T-cell (primary cell): ENCODE measurements around the gene SRR. TPM values are rescaled to one million over a fixed set of nuclear protein-coding genes. Genes with fewer than 3 reads are reported as not detected.

Source experiments
- ATAC-seq, 4 experiments: fragments of 200-7000 bp in 3 of 4; fragments of 150-1000 bp in 1 of 4; cut with Tn5 transposase; replicated peaks in 1 of 4; 1 replicate in 3 of 4; 2 replicates in 1 of 4; pipeline ENCODE4 v1.10.0; 2021; ENCODE audit warnings: moderate library complexity in 3 of 4, mild to moderate bottlenecking in 2 of 4, moderate number of reproducible peaks in 1 of 4
- CTCF ChIA-PET, 2 donors: fragments of 300-600 bp; sonication (Branson Sonifier 250); formaldehyde crosslinking; loops; one replicate each; lab custom pipeline; 2022; ENCODE audit warnings: antibody characterized with exemption in 2 of 2; lab: Charles Lee
- POLR2A ChIA-PET, 2 donors: fragments of 300-600 bp; sonication (Branson Sonifier 250); formaldehyde crosslinking; loops; one replicate each; lab custom pipeline; 2022; ENCODE audit warnings: antibody characterized with exemption in 2 of 2; lab: Charles Lee
- DNase-seq, 35 experiments: peaks; one replicate each; pipeline versions ENCODE4 v3.0.0 to v3.0.0-alpha.2; 2013 to 2023
- H3K27ac ChIP-seq: one replicate; pipeline ENCODE4 v1.5.1; 2013; ENCODE audit warnings: low read length
- H3K27me3 ChIP-seq, 2 experiments: replicated peaks in 1 of 2; 1 replicate in 1 of 2; 2 replicates in 1 of 2; pipeline versions ENCODE4 v1.6.1 to v1.7.0; 2013; ENCODE audit warnings: low read length in 1 of 2, mixed read lengths in 1 of 2; ENCODE audit not compliant: control insufficient read depth in 2 of 2, insufficient read depth in 2 of 2; ENCODE audit errors: extremely low read depth in 1 of 2
- H3K36me3 ChIP-seq, 2 donors: 1 replicate in 1 of 2; 2 replicates in 1 of 2; pipeline versions ENCODE4 v1.6.1 to v1.7.0; 2013; ENCODE audit warnings: low read length in 1 of 2; ENCODE audit not compliant: control insufficient read depth in 2 of 2, insufficient read depth in 1 of 2; ENCODE audit errors: extremely low read depth in 1 of 2
- H3K4me1 ChIP-seq, 2 experiments: 1 replicate in 1 of 2; 2 replicates in 1 of 2; pipeline versions ENCODE4 v1.6.1 to v1.7.0; 2013; ENCODE audit warnings: low read length in 2 of 2, mixed read lengths in 1 of 2; ENCODE audit not compliant: insufficient read depth in 2 of 2, control insufficient read depth in 1 of 2; ENCODE audit errors: extremely low read depth in 1 of 2
- H3K4me3 ChIP-seq, 2 donors: 1 replicate in 1 of 2; 2 replicates in 1 of 2; pipeline versions ENCODE4 v1.5.1 to v1.7.0; 2013; ENCODE audit warnings: mild to moderate bottlenecking in 2 of 2, low read length in 1 of 2, moderate library complexity in 1 of 2; ENCODE audit not compliant: control insufficient read depth in 1 of 2; ENCODE audit errors: extremely low read depth in 1 of 2
- H3K9me3 ChIP-seq: 2 replicates; pipeline ENCODE4 v1.7.0; 2013
- H3K27ac Mint-ChIP-seq, 2 donors: one replicate each; pipeline ENCODE4 v1.8.0; 2020 to 2021; ENCODE audit warnings: mild to moderate bottlenecking in 2 of 2, mixed read lengths in 2 of 2
- H3K27me3 Mint-ChIP-seq, 2 donors: one replicate each; pipeline ENCODE4 v1.8.0; 2021 to 2022; ENCODE audit warnings: mixed read lengths in 2 of 2
- H3K36me3 Mint-ChIP-seq: one replicate; pipeline ENCODE4 v1.8.0; 2021; ENCODE audit warnings: mixed read lengths
- H3K4me1 Mint-ChIP-seq, 3 donors: one replicate each; pipeline ENCODE4 v1.8.0; 2020 to 2022; ENCODE audit warnings: mixed read lengths in 3 of 3, mild to moderate bottlenecking in 1 of 3
- H3K4me3 Mint-ChIP-seq, 3 donors: one replicate each; pipeline ENCODE4 v1.8.0; 2020 to 2022; ENCODE audit warnings: mild to moderate bottlenecking in 3 of 3, mixed read lengths in 3 of 3, moderate library complexity in 3 of 3
- H3K9me3 Mint-ChIP-seq, 3 donors: one replicate each; pipeline ENCODE4 v1.8.0; 2020 to 2022; ENCODE audit warnings: mixed read lengths in 3 of 3
- WGBS: methylation state at CpG from one replicate; pipeline ENCODE4 v1.1.5; 2013; ENCODE audit warnings: missing lambda C conversion rate; ENCODE audit not compliant: insufficient coverage; 5-methylcytosine and 5-hydroxymethylcytosine counted together
- total RNA-seq, 35 experiments: library from RNA in 6 of 35; stranded (reverse) in 6 of 35; fragments of 120-200 nt in 1 of 35; gene quantifications; one replicate each; pipeline versions ENCODE4 v1.2.1 to v1.2.4 and lab custom pipeline; 2013 to 2026

The SRR gene
- total RNA-seq, 5 donors from 2014 or later (not counting 1 experiment from before 2014, with no cell fraction given) = 3.5 to 8.8 (median 5.2) TPM

- no peaks in the 10 kb centered on the region for H3K4me1 ChIP-seq
- ChIA-PET CTCF (interaction anchor here in 1 of 2 donors (1.3 kb wide), 1 partner anchor 9 kb away, joined by 5 read pairs; no protein-coding TSS in a partner anchor), POLR2A (no interaction called here)
- Mint-ChIP-seq H3K36me3 (peaks cover 17% of the 10 kb centered on the region), H3K4me3 (no peak overlapping the region), H3K27ac (no peak overlapping the region), H3K9me3 (no peaks in the 10 kb centered on the region), H3K27me3 (no peaks in the 10 kb centered on the region), H3K4me1 (no peaks in the 10 kb centered on the region)
- no peaks in the 10 kb centered on the region for H3K27me3 ChIP-seq
- 98% methylated on average over 20 of the region's 21 CpGs for WGBS
- ATAC-seq (no peak), DNase-seq (no peak)
- no peak overlapping the region for H3K27ac ChIP-seq
- no peak overlapping the region for H3K4me3 ChIP-seq
- H3K9me3 ChIP-seq = no peaks in the 10 kb centered on the region
- H3K36me3 ChIP-seq = peaks cover 27 to 43% of the 10 kb centered on the region in 2 donors
Observed at GRCh38 chr17:2363318-2363717, 59.6 kb downstream of the SRR start.

DNA sequence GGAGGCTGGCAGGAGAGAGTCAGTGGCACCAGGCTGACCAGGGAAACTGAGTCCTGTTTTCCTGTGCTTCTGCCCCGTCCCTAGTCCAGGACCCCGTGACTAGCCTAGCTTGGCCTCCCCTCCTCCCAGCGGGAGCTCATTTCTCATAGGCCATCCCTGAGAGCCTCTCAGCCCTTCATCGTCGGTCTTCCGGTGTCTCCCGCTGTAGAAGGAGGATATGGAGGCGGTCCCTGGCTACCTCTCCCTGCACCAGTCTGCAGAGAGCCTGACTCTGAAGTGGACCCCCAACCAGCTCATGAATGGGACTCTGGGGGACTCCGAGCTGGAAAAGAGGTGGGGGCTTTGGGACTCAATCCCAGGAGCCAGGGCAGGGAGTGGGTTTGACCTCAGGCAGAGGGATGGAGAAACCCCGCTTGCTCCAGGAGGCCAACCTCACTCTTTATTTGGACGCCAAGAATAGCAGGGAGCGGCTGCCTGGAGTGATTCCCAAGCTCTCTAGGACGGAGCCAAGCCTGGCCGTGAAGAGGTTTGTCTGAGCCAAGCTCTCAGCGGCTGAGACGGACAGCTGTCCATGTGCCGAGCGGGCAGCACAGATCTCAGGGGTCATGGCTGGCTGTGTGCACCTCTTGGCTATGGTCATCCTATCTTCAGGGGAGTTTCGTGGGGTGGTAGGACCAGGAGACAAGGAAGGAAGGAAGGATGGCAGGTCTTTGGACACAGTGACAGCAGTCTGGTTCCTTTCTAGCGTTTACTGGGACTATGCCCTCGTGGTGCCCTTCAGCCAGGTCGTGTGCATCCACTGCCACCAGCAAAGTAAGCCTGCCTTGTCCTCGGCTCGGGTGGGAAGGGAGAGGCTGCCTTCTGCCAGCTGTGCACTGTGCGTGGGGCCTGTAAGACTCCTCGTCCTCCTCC lies 60.4 kb downstream of the SRR start:
- ChIA-PET POLR2A (no interaction called here), CTCF (interaction anchor here in 1 of 2 donors (1.3 kb wide), 1 partner anchor 10 kb away, joined by 5 read pairs; no protein-coding TSS in a partner anchor)
- Mint-ChIP-seq H3K4me3 (no peak overlapping the region), H3K9me3 (no peaks in the 10 kb centered on the region), H3K4me1 (no peaks in the 10 kb centered on the region), H3K27me3 (no peaks in the 10 kb centered on the region), H3K27ac (no peak overlapping the region), H3K36me3 (peaks cover 17% of the 10 kb centered on the region)
- no peaks in the 10 kb centered on the region for H3K27me3 ChIP-seq
- H3K27ac ChIP-seq = no peak overlapping the region
- H3K9me3 ChIP-seq = no peaks in the 10 kb centered on the region
- WGBS = 90% methylated on average over 16 of the region's 26 CpGs
- H3K4me3 ChIP-seq = no peak overlapping the region
- DNase-seq = no peak
- H3K36me3 ChIP-seq = peaks cover 27 to 47% of the 10 kb centered on the region in 2 donors
- ATAC-seq = no peak
- H3K4me1 ChIP-seq = no peaks in the 10 kb centered on the region

GRCh38 chr17:2364763-2365116 lies 61.0 kb downstream of the SRR start:
- Mint-ChIP-seq H3K4me1 (no peaks in the 10 kb centered on the region), H3K36me3 (peaks cover 17% of the 10 kb centered on the region), H3K9me3 (no peaks in the 10 kb centered on the region), H3K27me3 (no peaks in the 10 kb centered on the region), H3K4me3 (no peak overlapping the region), H3K27ac (no peak overlapping the region)
- DNase-seq (no peak), ATAC-seq (no peak)
- POLR2A ChIA-PET = no interaction called here
- H3K36me3 ChIP-seq = peaks cover 24 to 48% of the 10 kb centered on the region in 2 donors
- no peaks in the 10 kb centered on the region for H3K9me3 ChIP-seq
- H3K4me3 ChIP-seq = no peak overlapping the region
- H3K27ac ChIP-seq = no peak overlapping the region
- no peaks in the 10 kb centered on the region for H3K27me3 ChIP-seq
- H3K4me1 ChIP-seq = no peaks in the 10 kb centered on the region
- 88% methylated on average over 9 of the region's 12 CpGs for WGBS
- CTCF ChIA-PET = no interaction called here

- ATAC-seq = no peak
- Mint-ChIP-seq H3K36me3 (peaks cover 17% of the 10 kb centered on the region), H3K4me1 (no peaks in the 10 kb centered on the region), H3K27me3 (no peaks in the 10 kb centered on the region), H3K9me3 (no peaks in the 10 kb centered on the region), H3K4me3 (no peak overlapping the region), H3K27ac (no peak overlapping the region)
- H3K36me3 ChIP-seq = peaks cover 24 to 49% of the 10 kb centered on the region in 2 donors
- H3K27me3 ChIP-seq = no peaks in the 10 kb centered on the region
- H3K4me1 ChIP-seq = no peaks in the 10 kb centered on the region
- 100% methylated on average over 11 of the region's 20 CpGs for WGBS
- ChIA-PET POLR2A (no interaction called here), CTCF (no interaction called here)
- H3K4me3 ChIP-seq = no peak overlapping the region
- no peaks in the 10 kb centered on the region for H3K9me3 ChIP-seq
- no peak for DNase-seq
- no peak overlapping the region for H3K27ac ChIP-seq
Observed at GRCh38 chr17:2365132-2365531, 61.4 kb downstream of the SRR start.

DNA sequence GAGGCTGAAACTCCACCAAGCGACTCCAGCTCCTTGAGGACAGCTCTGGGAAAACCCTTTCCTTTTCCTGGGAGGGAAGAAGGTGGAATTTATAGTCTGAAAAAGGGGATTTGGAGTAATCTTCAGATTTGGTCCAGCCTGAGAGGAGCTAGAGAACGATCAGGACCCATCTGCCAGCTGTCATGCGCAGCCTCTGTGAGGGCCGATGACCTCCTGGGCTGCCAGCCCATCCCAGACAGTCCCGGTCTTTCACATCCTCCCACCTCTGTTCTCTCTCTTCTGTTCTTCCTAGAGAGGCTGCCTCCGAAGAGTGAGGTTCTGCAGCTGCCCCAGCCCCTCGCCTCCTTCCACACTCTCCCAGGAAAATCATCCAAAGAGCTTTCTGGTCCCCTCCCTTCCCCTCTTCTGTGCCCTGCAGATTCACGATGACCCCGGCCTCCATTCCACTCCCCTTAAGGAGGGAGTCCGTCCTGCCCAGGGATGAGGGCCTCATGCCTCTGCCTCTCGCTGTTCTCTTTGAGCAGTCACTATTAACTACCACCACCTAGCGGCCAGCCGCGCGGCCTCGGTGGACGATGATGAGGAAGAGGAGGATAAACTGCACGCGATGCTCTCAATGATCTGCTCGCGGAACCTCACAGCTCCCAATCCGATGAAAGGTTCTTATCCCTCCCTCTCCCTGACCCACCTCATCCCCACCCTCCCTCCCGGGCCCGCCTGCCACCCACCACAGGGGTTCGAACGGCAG lies 63.2 kb downstream of the SRR start:
- Mint-ChIP-seq H3K27me3 (no peaks in the 10 kb centered on the region), H3K4me3 (no peak overlapping the region), H3K4me1 (no peaks in the 10 kb centered on the region), H3K27ac (no peak overlapping the region), H3K9me3 (no peaks in the 10 kb centered on the region), H3K36me3 (peaks cover 10% of the 10 kb centered on the region)
- DNase-seq (no peak), ATAC-seq (no peak)
- 90% methylated on average over 7 of the region's 26 CpGs for WGBS
- Histone ChIP-seq H3K27me3 (no peaks in the 10 kb centered on the region), H3K27ac (no peak overlapping the region), H3K4me1 (no peaks in the 10 kb centered on the region), H3K4me3 (no peak overlapping the region), H3K36me3 (peaks cover 28 to 45% of the 10 kb centered on the region in 2 donors), H3K9me3 (no peaks in the 10 kb centered on the region)
- ChIA-PET CTCF (no interaction called here), POLR2A (interaction anchor here in 1 of 2 donors (0.6 kb wide), 1 partner anchor 294 kb away, joined by 7 read pairs; no protein-coding TSS in a partner anchor)

DNA sequence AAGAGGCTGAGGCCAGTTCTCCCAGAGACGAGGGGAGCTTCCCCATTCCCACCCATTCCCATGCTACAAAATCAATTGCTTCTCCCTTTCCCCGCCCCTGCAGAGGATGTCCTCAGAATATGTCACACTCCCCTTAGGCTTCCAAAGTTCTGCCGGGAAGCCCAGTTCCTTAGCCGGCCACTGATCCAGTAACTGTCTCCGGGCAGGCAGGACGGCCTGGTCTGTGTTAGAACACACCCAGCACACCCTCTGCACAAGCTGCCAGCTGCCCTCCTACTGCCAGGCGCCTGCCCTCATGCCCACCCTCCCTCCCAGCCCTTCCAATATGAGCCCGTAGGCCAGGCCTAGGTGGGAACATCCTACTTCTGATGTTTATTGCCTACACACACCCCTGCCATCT lies 64.6 kb downstream of the SRR start:
- peaks cover 13% of the 10 kb centered on the region for H3K36me3 Mint-ChIP-seq
- H3K27ac Mint-ChIP-seq = no peak overlapping the region
- no peak overlapping the region for H3K4me3 Mint-ChIP-seq
- CTCF ChIA-PET = no interaction called here
- no peaks in the 10 kb centered on the region for H3K27me3 ChIP-seq
- H3K36me3 ChIP-seq = peaks cover 28 to 40% of the 10 kb centered on the region in 2 donors
- H3K4me1 ChIP-seq = no peaks in the 10 kb centered on the region
- H3K4me1 Mint-ChIP-seq = no peaks in the 10 kb centered on the region
- 100% methylated on average over 4 of the region's 8 CpGs for WGBS
- H3K4me3 ChIP-seq = no peak overlapping the region
- POLR2A ChIA-PET = interaction anchor here in 1 of 2 donors (0.6 kb wide), 1 partner anchor 406 kb away, joined by 3 read pairs; no protein-coding TSS in a partner anchor
- H3K27me3 Mint-ChIP-seq = no peaks in the 10 kb centered on the region
- DNase-seq = no peak
- no peaks in the 10 kb centered on the region for H3K9me3 ChIP-seq
- no peaks in the 10 kb centered on the region for H3K9me3 Mint-ChIP-seq
- ATAC-seq = no peak
- H3K27ac ChIP-seq = no peak overlapping the region
